Upper lobe of left lung (tissue), 6 donors: ENCODE data around the gene TYROBP. TPM values are rescaled to one million over a fixed set of nuclear protein-coding genes. Genes with fewer than 3 reads are reported as not detected.

Source experiments
- ATAC-seq, 2 donors: fragments of 200-7000 bp; cut with Tn5 transposase; one replicate each; pipeline ENCODE4 v1.9.1; 2022; ENCODE audit warnings: mild to moderate bottlenecking in 2 of 2, moderate library complexity in 2 of 2; ENCODE audit not compliant: low FRiP score in 2 of 2
- DNase-seq, 2 donors: peaks; one replicate each; pipeline ENCODE4 v3.0.0-alpha.2; 2019 to 2020
- H3K27ac ChIP-seq, 4 donors: fragments of 200-600 bp; sonication (generic); one replicate each; pipeline ENCODE4 v1.5.1; 2016 to 2019
- H3K27me3 ChIP-seq, 4 donors: fragments of 200-600 bp; sonication (generic); one replicate each; pipeline ENCODE4 v1.5.1; 2017 to 2019
- H3K36me3 ChIP-seq, 4 donors: fragments of 200-600 bp; sonication (generic); one replicate each; pipeline ENCODE4 v1.5.1; 2016 to 2019
- H3K4me1 ChIP-seq, 4 donors: fragments of 200-600 bp; sonication (generic); one replicate each; pipeline ENCODE4 v1.5.1; 2018 to 2019
- H3K4me3 ChIP-seq, 4 donors: fragments of 200-600 bp; sonication (generic); one replicate each; pipeline ENCODE4 v1.5.1; 2017 to 2019; ENCODE audit warnings: mild to moderate bottlenecking in 2 of 4, moderate library complexity in 1 of 4
- H3K9me3 ChIP-seq, 4 donors: fragments of 200-600 bp; sonication (generic); one replicate each; pipeline ENCODE4 v1.5.1; 2018 to 2019
- CTCF ChIP-seq, 6 experiments: fragments of 450-650 bp in 4 of 6; fragments of 200-600 bp in 2 of 6; sonication (generic) in 2 of 6; IDR thresholded peaks; one replicate each; pipeline ENCODE4 v1.5.1; 2016 to 2019; ENCODE audit warnings: antibody characterized with exemption in 6 of 6
- EP300 ChIP-seq, 4 donors: sonication (generic); formaldehyde crosslinking; IDR thresholded peaks; one replicate each; pipeline ENCODE4 v1.5.1; 2017; ENCODE audit warnings: antibody characterized with exemption in 4 of 4, control low read depth in 2 of 4
- POLR2A ChIP-seq, 4 donors: fragments of 450-650 bp; IDR thresholded peaks; one replicate each; pipeline ENCODE4 v1.5.1; 2016 to 2017; ENCODE audit warnings: antibody characterized with exemption in 4 of 4, mild to moderate bottlenecking in 2 of 4
- POLR2AphosphoS5 ChIP-seq, 2 donors: sonication (generic); formaldehyde crosslinking; IDR thresholded peaks; one replicate each; pipeline ENCODE4 v1.5.1; 2017; ENCODE audit warnings: antibody characterized with exemption in 2 of 2
- whole genome bisulfite sequencing, 2 donors: methylation state at CpG; one replicate each; pipeline ENCODE4 v1.1.5; 2017 to 2018; 5-methylcytosine and 5-hydroxymethylcytosine counted together
- total RNA-seq, 6 donors: library from RNA; depleted of rRNA in 4 of 6; stranded (reverse); fragments of >200 nt in 4 of 6; gene quantifications; one replicate each; pipeline versions ENCODE4 v1.1.0 to v1.2.1, GENCODE V29; 2016 to 2021
- donor health status: DM: no; HTN: no; CAD: no; lungs with moderate emphysema.
- donor health status: DM: no; HTN: yes; CAD: no; lungs with severe emphysema.

The TYROBP gene
- total RNA-seq, 6 donors from 2014 or later: 131 to 532 (median 345) TPM

DNA sequence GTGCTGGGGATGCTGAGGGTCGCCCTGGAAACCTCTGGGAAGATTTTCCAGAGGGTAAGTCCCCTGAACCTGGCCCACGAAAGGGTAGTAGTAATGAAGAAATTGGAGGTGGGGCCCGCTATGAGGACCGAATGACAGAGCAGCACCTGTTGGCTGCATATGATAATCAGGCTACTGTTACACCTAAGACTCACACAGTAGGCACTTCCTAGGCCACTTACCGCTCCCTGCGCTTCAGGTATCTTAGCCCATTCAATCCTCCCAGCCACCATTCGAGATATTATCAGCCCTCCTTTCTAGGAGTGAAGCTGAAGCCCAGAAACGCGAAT lies 23.7 kb upstream of the TYROBP start:
- H3K4me3 ChIP-seq: no peak overlapping the region
- 7 to 8% methylated on average over 7 to 9 of the region's 9 CpGs for WGBS, 2 donors
- DNase-seq (no peak), ATAC-seq (no peak)
- H3K27me3 ChIP-seq: no peaks in the 10 kb centered on the region
- peak overlapping the region in 1 of 4 donors; percentile 44 for H3K27ac ChIP-seq
- no peaks in the 10 kb centered on the region for H3K9me3 ChIP-seq
- TF ChIP-seq EP300 (IDR thresholded peaks at IDR 0.05) (no peak), CTCF (IDR thresholded peaks at IDR 0.05) (peak in 1 of 6 experiments; percentile 21)
- H3K36me3 ChIP-seq: no peaks in the 10 kb centered on the region
- H3K4me1 ChIP-seq: peaks cover 13 to 40% (median 24%) of the 10 kb centered on the region in 4 donors

DNA sequence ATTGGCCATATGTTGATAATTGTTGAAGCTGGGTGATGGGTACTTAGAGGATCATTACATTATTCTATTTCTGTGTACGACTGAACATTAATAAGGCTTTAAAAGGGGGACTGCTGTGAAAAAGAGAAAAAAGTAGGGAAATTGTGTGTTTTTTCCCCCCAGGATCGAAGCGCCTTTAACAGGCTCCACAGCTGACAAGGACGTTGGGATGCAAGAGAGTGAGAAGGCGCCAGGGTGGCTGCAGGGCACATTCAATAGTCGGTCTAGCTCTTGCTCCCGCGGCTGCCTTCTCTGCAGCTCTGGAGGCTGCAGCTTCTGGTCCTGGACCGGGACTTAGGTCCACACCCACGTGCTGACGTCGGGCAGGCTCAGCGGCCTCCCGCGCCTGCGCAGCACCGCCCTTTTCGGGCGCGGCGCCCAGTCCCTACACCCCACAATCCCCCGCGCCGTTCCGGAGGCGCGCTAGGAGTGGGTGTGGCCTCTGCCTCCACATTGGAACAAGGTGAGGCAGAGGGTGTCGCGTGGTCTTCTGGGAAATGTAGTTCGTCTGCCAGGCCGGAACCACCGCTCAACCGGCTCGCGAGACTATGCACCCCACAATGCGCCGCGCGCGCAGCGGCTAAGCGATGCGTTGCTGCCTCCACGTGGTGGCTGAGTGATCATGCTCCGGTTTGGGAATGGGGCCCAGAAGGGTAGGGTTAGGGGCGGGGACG lies 23.2 kb upstream of the TYROBP start:
- H3K4me3 ChIP-seq: peak overlapping the region in 2 of 4 donors; percentile 9 to 24
- TF ChIP-seq POLR2A (IDR thresholded peaks at IDR 0.05) (peak in 2 of 4 donors; percentile 84 to 97), EP300 (IDR thresholded peaks at IDR 0.05) (peak in 1 of 4 donors; percentile 88), CTCF (IDR thresholded peaks at IDR 0.05) (peak; percentile 83 to 100 (median 97)), POLR2AphosphoS5 (IDR thresholded peaks at IDR 0.05) (peak; percentile 89 to 97)
- WGBS, 2 donors: 0 to 1% methylated on average over 33 to 47 of the region's 47 CpGs
- H3K9me3 ChIP-seq: no peaks in the 10 kb centered on the region
- DNase-seq (peak; percentile 99 to 100), ATAC-seq (peak; percentile 100)
- peaks cover 13 to 35% (median 20%) of the 10 kb centered on the region in 4 donors for H3K4me1 ChIP-seq
- peak overlapping the region; percentile 42 to 85 (median 78) for H3K27ac ChIP-seq
- no peaks in the 10 kb centered on the region for H3K36me3 ChIP-seq
- H3K27me3 ChIP-seq: no peaks in the 10 kb centered on the region

DNA sequence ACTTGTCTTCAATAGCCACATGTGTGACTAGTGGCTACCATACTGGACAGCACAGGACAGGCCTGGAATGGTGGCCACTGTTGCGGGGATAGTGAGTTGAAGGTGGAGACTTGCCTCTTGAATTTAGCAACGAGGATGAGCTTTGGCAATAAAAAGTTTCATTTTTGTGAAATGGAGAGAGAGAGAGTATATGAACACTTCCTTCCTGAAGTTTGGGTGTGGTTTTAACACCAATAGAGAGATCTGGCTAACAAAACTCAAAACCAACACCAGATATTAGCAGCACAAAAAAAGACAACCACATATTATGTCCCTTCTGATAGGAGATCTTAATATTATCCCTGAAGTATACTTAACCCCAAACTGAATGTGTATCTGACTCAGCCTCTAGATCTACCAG lies 21.8 kb upstream of the TYROBP start:
- TF ChIP-seq EP300 (IDR thresholded peaks at IDR 0.05) (no peak), POLR2A (IDR thresholded peaks at IDR 0.05) (no peak), CTCF (IDR thresholded peaks at IDR 0.05) (no peak)
- Histone ChIP-seq H3K4me1 (peaks cover 6 to 24% (median 12%) of the 10 kb centered on the region in 4 donors), H3K9me3 (peaks cover 0 to 7% (median 3%) of the 10 kb centered on the region in 4 donors), H3K27me3 (no peaks in the 10 kb centered on the region), H3K4me3 (no peak overlapping the region), H3K27ac (peak overlapping the region; percentile 19 to 85 (median 78)), H3K36me3 (no peaks in the 10 kb centered on the region)
- no peak for DNase-seq
- no peak for ATAC-seq
- WGBS, 2 donors: 47 to 48% methylated on average over 2 of the region's 2 CpGs

DNA sequence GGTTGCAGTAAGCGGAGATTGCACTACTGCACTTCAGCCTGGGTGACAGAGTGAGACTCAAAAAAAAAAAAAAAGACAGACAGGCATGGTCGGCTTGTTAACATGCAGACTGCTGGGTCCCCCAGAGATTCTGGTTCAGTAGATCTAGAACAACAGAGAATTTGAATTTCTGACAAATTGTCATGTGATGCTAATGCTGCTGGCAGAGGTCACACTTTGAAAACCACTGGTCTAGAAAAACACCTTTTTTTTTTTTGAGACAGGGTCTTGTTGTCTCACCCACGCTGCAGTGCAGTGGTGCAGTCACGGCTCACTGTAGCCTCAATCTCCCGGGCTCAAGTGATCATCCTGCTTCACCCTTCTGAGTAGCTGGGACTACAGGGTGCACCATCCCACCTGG lies 20.4 kb upstream of the TYROBP start:
- DNase-seq: no peak
- no peaks in the 10 kb centered on the region for H3K36me3 ChIP-seq
- no peak overlapping the region for H3K4me3 ChIP-seq
- TF ChIP-seq CTCF (IDR thresholded peaks at IDR 0.05): no peak
- TF ChIP-seq POLR2A (IDR thresholded peaks at IDR 0.05): no peak
- TF ChIP-seq POLR2AphosphoS5 (IDR thresholded peaks at IDR 0.05): no peak
- no peak for TF ChIP-seq EP300 (IDR thresholded peaks at IDR 0.05)
- H3K27me3 ChIP-seq: no peaks in the 10 kb centered on the region
- H3K27ac ChIP-seq: no peak overlapping the region
- no peak for ATAC-seq
- H3K4me1 ChIP-seq: peaks cover 6 to 24% (median 12%) of the 10 kb centered on the region in 4 donors
- 76 to 81% methylated on average over 5 of the region's 5 CpGs for WGBS, 2 donors
- H3K9me3 ChIP-seq: peaks cover 0 to 7% (median 3%) of the 10 kb centered on the region in 4 donors

DNA sequence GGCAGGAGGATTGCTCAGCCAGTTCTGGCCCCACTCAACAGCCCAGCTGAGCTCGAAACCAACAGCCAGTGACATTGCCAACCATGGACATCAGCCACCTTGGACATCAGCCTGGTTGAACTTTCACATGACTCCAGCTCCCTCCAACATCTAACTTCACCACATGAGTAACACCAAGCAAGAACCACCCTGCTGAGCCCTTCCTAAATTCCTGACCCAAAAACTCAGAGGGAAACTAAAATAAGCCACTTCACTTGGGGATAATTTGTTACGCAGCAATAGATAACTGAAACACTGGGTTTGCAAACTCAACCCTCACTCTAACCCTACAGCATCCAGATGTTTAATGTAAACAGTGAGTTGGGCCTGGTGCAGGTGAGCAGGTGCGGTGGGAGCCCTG lies 17.4 kb upstream of the TYROBP start:
- 82 to 88% methylated on average over 3 of the region's 3 CpGs for WGBS, 2 donors
- Histone ChIP-seq H3K4me3 (no peak overlapping the region), H3K9me3 (peaks cover 0 to 7% (median 3%) of the 10 kb centered on the region in 4 donors), H3K4me1 (peaks cover 0 to 11% (median 6%) of the 10 kb centered on the region in 4 donors), H3K27ac (no peak overlapping the region), H3K27me3 (no peaks in the 10 kb centered on the region), H3K36me3 (no peaks in the 10 kb centered on the region)
- DNase-seq (no peak), ATAC-seq (no peak)
- TF ChIP-seq POLR2AphosphoS5 (IDR thresholded peaks at IDR 0.05): no peak
- no peak for TF ChIP-seq CTCF (IDR thresholded peaks at IDR 0.05)
- no peak for TF ChIP-seq POLR2A (IDR thresholded peaks at IDR 0.05)
- no peak for TF ChIP-seq EP300 (IDR thresholded peaks at IDR 0.05)
